ENCODE results near the gene RNF212.
A peak's percentile ranks its signal among the peaks of the same experiment; 100 is the strongest.
"Not testable (repeated sequence)": the region's sequence is repeated elsewhere in the genome, so short reads cannot be mapped to it uniquely, and the experiment has no call there.

RNF212 gene

DNA sequence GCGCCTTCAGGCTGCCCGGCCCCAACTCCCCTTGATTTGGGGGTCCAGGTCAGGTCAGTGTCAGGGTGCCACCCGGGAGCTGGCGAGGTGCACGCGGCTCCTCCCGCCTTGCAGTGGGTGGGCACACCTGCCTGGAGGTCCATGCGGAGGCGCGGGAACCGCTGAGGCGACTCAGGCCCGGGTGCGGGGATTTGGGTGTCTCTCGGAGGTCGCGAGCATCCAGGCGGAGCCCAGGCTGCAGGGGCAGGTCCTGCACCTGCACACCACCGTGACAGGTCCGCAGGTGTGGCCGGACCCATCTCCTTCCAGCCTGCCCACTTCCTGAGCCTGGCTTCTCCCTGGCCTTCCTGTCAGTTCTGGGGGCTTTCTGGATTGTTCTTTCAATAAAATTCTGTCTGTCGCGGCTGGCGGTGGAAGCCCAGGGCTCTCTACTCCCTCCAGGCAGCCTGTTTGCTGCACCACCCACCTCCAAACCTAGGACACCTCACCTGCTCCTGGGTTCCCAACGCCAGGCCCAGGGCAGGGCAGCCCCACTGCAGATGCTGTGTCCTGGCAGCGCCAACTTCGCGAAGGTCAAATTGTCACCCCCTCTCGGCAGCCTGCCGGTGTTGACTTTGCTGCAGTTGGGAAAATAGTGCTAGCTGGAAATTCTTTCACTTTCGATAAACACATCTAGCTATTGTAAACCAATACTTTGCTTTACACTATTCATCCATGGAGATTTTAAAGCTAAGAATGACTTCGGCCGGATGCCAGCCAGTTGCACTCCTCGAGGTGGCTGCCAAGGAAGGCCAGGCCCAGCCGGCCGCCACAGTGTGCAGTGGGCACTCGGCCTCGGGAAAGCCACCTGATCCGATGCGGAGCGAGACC, 66.0 kb downstream of the RNF212 start:
- POLR2A ChIA-PET (ENCODE audit: low non-redundant PET) = no interaction called here
- CTCF ChIA-PET = no interaction called here
- TF ChIP-seq, protein P1, sequence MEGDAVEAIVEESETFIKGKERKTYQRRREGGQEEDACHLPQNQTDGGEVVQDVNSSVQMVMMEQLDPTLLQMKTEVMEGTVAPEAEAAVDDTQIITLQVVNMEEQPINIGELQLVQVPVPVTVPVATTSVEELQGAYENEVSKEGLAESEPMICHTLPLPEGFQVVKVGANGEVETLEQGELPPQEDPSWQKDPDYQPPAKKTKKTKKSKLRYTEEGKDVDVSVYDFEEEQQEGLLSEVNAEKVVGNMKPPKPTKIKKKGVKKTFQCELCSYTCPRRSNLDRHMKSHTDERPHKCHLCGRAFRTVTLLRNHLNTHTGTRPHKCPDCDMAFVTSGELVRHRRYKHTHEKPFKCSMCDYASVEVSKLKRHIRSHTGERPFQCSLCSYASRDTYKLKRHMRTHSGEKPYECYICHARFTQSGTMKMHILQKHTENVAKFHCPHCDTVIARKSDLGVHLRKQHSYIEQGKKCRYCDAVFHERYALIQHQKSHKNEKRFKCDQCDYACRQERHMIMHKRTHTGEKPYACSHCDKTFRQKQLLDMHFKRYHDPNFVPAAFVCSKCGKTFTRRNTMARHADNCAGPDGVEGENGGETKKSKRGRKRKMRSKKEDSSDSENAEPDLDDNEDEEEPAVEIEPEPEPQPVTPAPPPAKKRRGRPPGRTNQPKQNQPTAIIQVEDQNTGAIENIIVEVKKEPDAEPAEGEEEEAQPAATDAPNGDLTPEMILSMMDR (conservative IDR thresholded peaks at IDR 0.05; ENCODE audit: low read depth) = no peak
- H3K27ac ChIP-seq = peak overlapping the region; percentile 82
- no peak for DNase-seq (ENCODE audit: low spot score)

DNA sequence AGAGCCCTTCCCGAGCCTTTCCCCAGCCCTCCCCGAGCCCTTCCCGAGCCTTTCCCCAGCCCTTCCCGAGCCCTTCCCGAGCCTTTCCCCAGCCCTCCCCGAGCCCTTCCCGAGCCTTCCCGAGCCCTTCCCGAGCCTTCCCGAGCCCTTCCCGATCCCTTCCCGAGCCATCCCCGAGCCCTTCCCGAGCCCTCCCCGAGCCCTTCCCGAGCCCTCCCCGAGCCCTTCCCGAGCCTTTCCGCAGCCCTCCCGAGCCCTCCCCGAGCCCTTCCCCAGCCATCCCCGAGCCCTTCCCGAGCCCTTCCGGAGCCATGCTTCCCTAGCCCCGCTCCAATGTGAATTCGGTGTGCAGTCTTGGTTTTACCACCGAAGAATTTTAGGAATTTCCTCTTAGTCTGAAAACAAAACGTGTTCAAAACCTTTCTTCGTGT, 66.8 kb downstream of the RNF212 start:
- peak; percentile 30 for DNase-seq (ENCODE audit: low spot score)
- peak overlapping the region; percentile 82 for H3K27ac ChIP-seq
- CTCF ChIA-PET; POLR2A ChIA-PET (ENCODE audit: low non-redundant PET): not testable (repeated sequence)

- DNase-seq (ENCODE audit: low spot score) = no peak
Observed at GRCh38 chr4:1045595-1046201, 67.7 kb downstream of the RNF212 start.

GRCh38 chr4:1045193-1045594, 68.2 kb downstream of the RNF212 start:
- TF ChIP-seq, protein P1 (conservative IDR thresholded peaks at IDR 0.05; ENCODE audit: low read depth) = no peak
- ChIA-PET POLR2A (ENCODE audit: low non-redundant PET) (no interaction called here), CTCF (no interaction called here)
- no peak for DNase-seq (ENCODE audit: low spot score)
- H3K27ac ChIP-seq = peak overlapping the region; percentile 97

More at GRCh38 chr4:1045595-1046201, 67.7 kb downstream of the RNF212 start:
- TF ChIP-seq, protein P1 (conservative IDR thresholded peaks at IDR 0.05; ENCODE audit: low read depth) = no peak
- POLR2A ChIA-PET (ENCODE audit: low non-redundant PET) = no interaction called here
- H3K27ac ChIP-seq = peak overlapping the region; percentile 97; the same call in 1 of the 2 replicates
- CTCF ChIA-PET = no interaction called here

- POLR2A ChIA-PET (ENCODE audit: low non-redundant PET) = no interaction called here
- H3K27ac ChIP-seq = peak overlapping the region; percentile 97
- DNase-seq (ENCODE audit: low spot score) = no peak
- CTCF ChIA-PET = no interaction called here
- TF ChIP-seq, protein P1 (conservative IDR thresholded peaks at IDR 0.05; ENCODE audit: low read depth) = no peak
Observed at GRCh38 chr4:1044469-1045192, 68.7 kb downstream of the RNF212 start.

DNA sequence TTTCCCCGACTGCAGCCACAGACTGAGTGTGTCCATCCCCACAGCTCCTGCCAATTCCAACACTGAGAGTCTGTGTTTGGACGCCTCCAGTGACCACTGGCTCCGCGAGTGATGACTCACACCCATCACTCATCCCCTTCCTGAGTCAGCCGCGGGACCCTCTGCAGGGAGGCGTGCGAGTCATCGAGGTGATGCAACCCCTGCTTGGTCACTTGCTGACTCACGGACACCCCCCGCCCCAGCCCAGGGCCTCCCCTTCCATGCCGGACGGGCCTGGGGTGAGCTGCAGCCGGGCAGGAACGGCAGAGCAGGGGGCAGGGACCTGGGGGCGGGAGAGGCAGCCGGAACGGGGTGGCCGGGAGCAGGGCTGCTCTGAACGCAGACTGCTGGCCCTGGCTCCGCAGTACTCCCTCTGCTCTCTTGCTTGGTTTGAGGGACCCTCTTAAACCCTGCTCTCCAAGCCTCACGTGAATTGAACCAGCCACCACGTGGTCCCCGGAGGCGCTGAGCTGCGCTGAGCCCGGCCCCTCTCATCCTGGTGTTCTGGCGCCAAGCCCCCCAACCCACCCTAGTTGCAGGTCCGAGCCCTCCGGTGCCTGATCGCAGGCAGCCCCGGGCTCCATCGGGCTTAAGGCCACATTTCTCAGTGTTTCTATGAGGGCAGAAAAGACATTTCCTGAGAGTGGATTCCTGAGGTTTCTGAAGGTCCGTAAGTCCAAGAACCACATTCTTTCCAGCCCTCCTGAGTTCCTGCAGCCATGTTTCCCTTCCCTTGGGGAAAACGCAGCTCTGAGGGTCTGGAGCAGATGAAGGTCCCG, 69.5 kb downstream of the RNF212 start:
- TF ChIP-seq, protein P1 (conservative IDR thresholded peaks at IDR 0.05; ENCODE audit: low read depth) = no peak; the same call in 1 of the 2 replicates
- ChIA-PET CTCF (interaction anchor here (0.5 kb wide), 1 partner anchor 302 kb away, joined by 3 read pairs; no protein-coding TSS in a partner anchor), POLR2A (ENCODE audit: low non-redundant PET) (no interaction called here)
- H3K27ac ChIP-seq = peak overlapping the region; percentile 97
- DNase-seq (ENCODE audit: low spot score) = peak; percentile 91
